ENCODE data around the gene SLC12A7. TPM values are rescaled to one million over a fixed set of nuclear protein-coding genes. Genes with fewer than 3 reads are reported as not detected.

The SLC12A7 gene
- total RNA-seq, 1 donor from 2014 or later, result 4.9 TPM

GRCh38 chr5:1113805-1114586, 2.1 kb upstream of the SLC12A7 start:
- DNase-seq (ENCODE audit: low spot score), result no peak
- H3K27ac Mint-ChIP-seq (ENCODE audit: unreplicated experiment), result no peak overlapping the region
- H3K27me3 Mint-ChIP-seq (ENCODE audit: low read depth), result peaks cover 10% of the 10 kb centered on the region
- no peak overlapping the region for H3K4me3 Mint-ChIP-seq (ENCODE audit: unreplicated experiment)
- no peak for TF ChIP-seq CTCF (IDR thresholded peaks at IDR 0.05)
- no peaks in the 10 kb centered on the region for H3K9me3 Mint-ChIP-seq (ENCODE audit: low read depth)
- peaks cover 3% of the 10 kb centered on the region for H3K4me1 Mint-ChIP-seq (ENCODE audit: low read depth)
- no peaks in the 10 kb centered on the region for H3K36me3 Mint-ChIP-seq (ENCODE audit: low read depth)

GRCh38 chr5:1113332-1113690, 1.4 kb upstream of the SLC12A7 start:
- H3K27ac Mint-ChIP-seq (ENCODE audit: unreplicated experiment), result no peak overlapping the region
- no peaks in the 10 kb centered on the region for H3K9me3 Mint-ChIP-seq (ENCODE audit: low read depth)
- no peak for TF ChIP-seq CTCF (IDR thresholded peaks at IDR 0.05)
- peaks cover 10% of the 10 kb centered on the region for H3K27me3 Mint-ChIP-seq (ENCODE audit: low read depth)
- no peak for DNase-seq (ENCODE audit: low spot score)
- no peak overlapping the region for H3K4me3 Mint-ChIP-seq (ENCODE audit: unreplicated experiment)
- peaks cover 3% of the 10 kb centered on the region for H3K4me1 Mint-ChIP-seq (ENCODE audit: low read depth)
- H3K36me3 Mint-ChIP-seq (ENCODE audit: low read depth), result no peaks in the 10 kb centered on the region

GRCh38 chr5:1112596-1113331, 901 bp upstream of the SLC12A7 start:
- DNase-seq (ENCODE audit: low spot score), result no peak
- peaks cover 3% of the 10 kb centered on the region for H3K4me1 Mint-ChIP-seq (ENCODE audit: low read depth)
- H3K4me3 Mint-ChIP-seq (ENCODE audit: unreplicated experiment), result peak overlapping the region; percentile 28
- H3K36me3 Mint-ChIP-seq (ENCODE audit: low read depth), result no peaks in the 10 kb centered on the region
- no peak for TF ChIP-seq CTCF (IDR thresholded peaks at IDR 0.05)
- peaks cover 8% of the 10 kb centered on the region for H3K27me3 Mint-ChIP-seq (ENCODE audit: low read depth)
- H3K9me3 Mint-ChIP-seq (ENCODE audit: low read depth), result no peaks in the 10 kb centered on the region
- H3K27ac Mint-ChIP-seq (ENCODE audit: unreplicated experiment), result no peak overlapping the region

- Mint-ChIP-seq H3K4me3 (ENCODE audit: unreplicated experiment) (peak overlapping the region; percentile 72), H3K27me3 (ENCODE audit: low read depth) (peaks cover 8% of the 10 kb centered on the region), H3K36me3 (ENCODE audit: low read depth) (no peaks in the 10 kb centered on the region), H3K4me1 (ENCODE audit: low read depth) (peaks cover 3% of the 10 kb centered on the region), H3K27ac (ENCODE audit: unreplicated experiment) (no peak overlapping the region), H3K9me3 (ENCODE audit: low read depth) (no peaks in the 10 kb centered on the region)
- DNase-seq (ENCODE audit: low spot score), result no peak
- TF ChIP-seq CTCF (IDR thresholded peaks at IDR 0.05), result no peak
These were observed 579 bp downstream of the SLC12A7 start for GRCh38 chr5:1111241-1111726.

Measured in chondrocyte (in vitro differentiated cells).